HUES6 (cell line): ENCODE data around the gene CUBN.

Experiments
- H3K27ac ChIP-seq: 2 replicates; pipeline ENCODE4 v1.7.0; 2013; ENCODE audit warnings: low read depth, mild to moderate bottlenecking, low read length, inconsistent platforms
- H3K27me3 ChIP-seq: 2 replicates; pipeline ENCODE4 v1.6.1; 2013; ENCODE audit warnings: low read length; ENCODE audit not compliant: control insufficient read depth, insufficient read depth
- H3K36me3 ChIP-seq: 2 replicates; pipeline ENCODE4 v1.6.1; 2013; ENCODE audit warnings: low read length; ENCODE audit not compliant: control insufficient read depth, insufficient read depth
- H3K4me1 ChIP-seq: 2 replicates; pipeline ENCODE4 v1.6.1; 2013; ENCODE audit warnings: low read length; ENCODE audit not compliant: control insufficient read depth, insufficient read depth
- H3K4me3 ChIP-seq: 2 replicates; pipeline ENCODE4 v1.5.1; 2013; ENCODE audit warnings: low read depth, low read length
- H3K9ac ChIP-seq: one replicate; pipeline ENCODE4 v1.6.1; 2013; ENCODE audit warnings: mild to moderate bottlenecking, low read length
- H3K9me3 ChIP-seq: 2 replicates; pipeline ENCODE4 v1.6.1; 2013; ENCODE audit warnings: low read depth, low read length; ENCODE audit not compliant: control insufficient read depth, insufficient read depth

Gene CUBN

GRCh38 chr10:17129741-17130140 lies at the start of gene CUBN:
Gene CUBN, minus strand, starts transcription at chr10:17129811. Its CDS starts 46 bp downstream, at chr10:17129765.
- no peak within 1 kb of the TSS for H3K4me3 ChIP-seq
- H3K4me1 ChIP-seq: no peaks in the 10 kb centered on the region
- H3K9ac ChIP-seq: no peak within 1 kb of the TSS
- no peaks in the 10 kb centered on the region for H3K36me3 ChIP-seq
- H3K27ac ChIP-seq: no peak within 1 kb of the TSS
- no peaks in the 10 kb centered on the region for H3K9me3 ChIP-seq
- no peaks in the 10 kb centered on the region for H3K27me3 ChIP-seq

GRCh38 chr10:17179002-17179401 lies 49.4 kb upstream of the CUBN start:
- H3K36me3 ChIP-seq: no peaks in the 10 kb centered on the region
- peaks cover 11% of the 10 kb centered on the region; the same call in 1 of the 2 replicates for H3K4me1 ChIP-seq
- no peak overlapping the region for H3K27ac ChIP-seq
- no peak overlapping the region for H3K9ac ChIP-seq
- no peak overlapping the region for H3K4me3 ChIP-seq
- H3K27me3 ChIP-seq: no peaks in the 10 kb centered on the region
- H3K9me3 ChIP-seq: no peaks in the 10 kb centered on the region

- no peaks in the 10 kb centered on the region for H3K9me3 ChIP-seq
- H3K27ac ChIP-seq: no peak overlapping the region
- H3K9ac ChIP-seq: no peak overlapping the region
- no peaks in the 10 kb centered on the region for H3K27me3 ChIP-seq
- H3K4me1 ChIP-seq: peaks cover 11% of the 10 kb centered on the region; the same call in 1 of the 2 replicates
- no peak overlapping the region for H3K4me3 ChIP-seq
- H3K36me3 ChIP-seq: no peaks in the 10 kb centered on the region
Measured at GRCh38 chr10:17178006-17178405, 48.4 kb upstream of the CUBN start.

- Histone ChIP-seq H3K9ac (no peak overlapping the region), H3K27me3 (no peaks in the 10 kb centered on the region), H3K4me1 (peaks cover 7% of the 10 kb centered on the region; the same call in 1 of the 2 replicates), H3K36me3 (no peaks in the 10 kb centered on the region), H3K27ac (no peak overlapping the region), H3K4me3 (no peak overlapping the region), H3K9me3 (no peaks in the 10 kb centered on the region)
Measured at GRCh38 chr10:17177014-17177413, 47.4 kb upstream of the CUBN start.

- H3K4me3 ChIP-seq: no peak overlapping the region
- no peaks in the 10 kb centered on the region for H3K9me3 ChIP-seq
- no peaks in the 10 kb centered on the region for H3K27me3 ChIP-seq
- no peak overlapping the region for H3K9ac ChIP-seq
- peaks cover 1% of the 10 kb centered on the region; the same call in 1 of the 2 replicates for H3K4me1 ChIP-seq
- no peak overlapping the region for H3K27ac ChIP-seq
- no peaks in the 10 kb centered on the region for H3K36me3 ChIP-seq
Measured at GRCh38 chr10:17176091-17176490, 46.5 kb upstream of the CUBN start.

- Histone ChIP-seq H3K27ac (no peak overlapping the region), H3K27me3 (no peaks in the 10 kb centered on the region), H3K4me1 (no peaks in the 10 kb centered on the region; the same call in 1 of the 2 replicates), H3K4me3 (no peak overlapping the region), H3K9me3 (no peaks in the 10 kb centered on the region), H3K9ac (no peak overlapping the region), H3K36me3 (no peaks in the 10 kb centered on the region)
Measured at GRCh38 chr10:17175551-17175950, 45.9 kb upstream of the CUBN start.

- Histone ChIP-seq H3K27ac (no peak overlapping the region), H3K4me3 (no peak overlapping the region), H3K4me1 (no peaks in the 10 kb centered on the region; the same call in 1 of the 2 replicates), H3K27me3 (no peaks in the 10 kb centered on the region), H3K9ac (no peak overlapping the region), H3K36me3 (no peaks in the 10 kb centered on the region), H3K9me3 (no peaks in the 10 kb centered on the region)
Measured at GRCh38 chr10:17174626-17175025, 45.0 kb upstream of the CUBN start.

- Histone ChIP-seq H3K27ac (no peak overlapping the region), H3K9ac (no peak overlapping the region), H3K9me3 (no peaks in the 10 kb centered on the region), H3K27me3 (no peaks in the 10 kb centered on the region), H3K4me3 (no peak overlapping the region), H3K4me1 (no peaks in the 10 kb centered on the region; the same call in 1 of the 2 replicates), H3K36me3 (0 out of 2 replicates have a peak, but pooled peaks cover 2% of the 10 kb centered on the region)
Measured at GRCh38 chr10:17171141-17171641, 41.6 kb upstream of the CUBN start.

- Histone ChIP-seq H3K4me3 (no peak overlapping the region), H3K9me3 (no peaks in the 10 kb centered on the region), H3K27ac (no peak overlapping the region), H3K9ac (no peak overlapping the region), H3K4me1 (no peaks in the 10 kb centered on the region), H3K36me3 (0 out of 2 replicates have a peak, but pooled peaks cover 2% of the 10 kb centered on the region), H3K27me3 (no peaks in the 10 kb centered on the region)
Measured at GRCh38 chr10:17169803-17170202, 40.2 kb upstream of the CUBN start.

- no peak overlapping the region for H3K4me3 ChIP-seq
- no peak overlapping the region for H3K27ac ChIP-seq
- no peak overlapping the region for H3K9ac ChIP-seq
- no peaks in the 10 kb centered on the region for H3K27me3 ChIP-seq
- no peaks in the 10 kb centered on the region for H3K4me1 ChIP-seq
- H3K36me3 ChIP-seq: 0 out of 2 replicates have a peak, but pooled peaks cover 2% of the 10 kb centered on the region
- H3K9me3 ChIP-seq: no peaks in the 10 kb centered on the region
Measured at GRCh38 chr10:17166699-17167098, 37.1 kb upstream of the CUBN start.

- H3K4me3 ChIP-seq: no peak overlapping the region
Measured at GRCh38 chr10:17162828-17163227, 33.2 kb upstream of the CUBN start.

More at GRCh38 chr10:17162828-17163227, 33.2 kb upstream of the CUBN start:
- Histone ChIP-seq H3K4me1 (no peaks in the 10 kb centered on the region), H3K36me3 (no peaks in the 10 kb centered on the region), H3K9ac (no peak overlapping the region), H3K27ac (no peak overlapping the region), H3K27me3 (no peaks in the 10 kb centered on the region), H3K9me3 (no peaks in the 10 kb centered on the region)
